ENCODE data around the gene TACC3. TPM values are rescaled to one million over a fixed set of nuclear protein-coding genes. Genes with fewer than 3 reads are reported as not detected.

Gene TACC3
- total RNA-seq, 1 experiment from 2014 or later = 156 TPM

- Histone ChIP-seq H3K79me2 (ENCODE audit: insufficient read depth, low read length) (peaks cover 2% of the 10 kb centered on the region; the same call in 1 of the 2 replicates), H2BK15ac (ENCODE audit: low read depth, low read length) (no peak overlapping the region), H3K23ac (ENCODE audit: insufficient read length, low read depth, low read length) (no peak overlapping the region), H2BK120ac (ENCODE audit: low read depth, low read length, poor library complexity, severe bottlenecking) (no peak overlapping the region), H4K5ac (ENCODE audit: insufficient read length, low read depth, low read length) (no peak overlapping the region), H3K27me3 (ENCODE audit: insufficient read depth, low read length) (no peaks in the 10 kb centered on the region), H3K4me1 (ENCODE audit: insufficient read depth, low read length) (no peaks in the 10 kb centered on the region), H3K14ac (ENCODE audit: insufficient read depth, low read length) (no peak overlapping the region), H4K20me1 (ENCODE audit: control insufficient read depth, insufficient read depth, insufficient read length) (peaks cover 5% of the 10 kb centered on the region), H2AK5ac (ENCODE audit: insufficient read length, low read length) (no peak overlapping the region), H3K9me3 (ENCODE audit: control insufficient read depth, low read depth, low read length) (no peaks in the 10 kb centered on the region), H2BK5ac (ENCODE audit: insufficient read length, low read length) (no peak overlapping the region), H3K56ac (ENCODE audit: insufficient read length, low read depth, low read length) (no peak overlapping the region), H3K27ac (ENCODE audit: insufficient read length, low read depth, low read length) (no peak overlapping the region), H3K4me2 (ENCODE audit: insufficient read depth, insufficient read length, low read length) (no peak overlapping the region), H3K4ac (ENCODE audit: low read depth, low read length) (no peak overlapping the region), H3K18ac (ENCODE audit: insufficient read length, low read depth, low read length) (no peak overlapping the region), H3K23me2 (ENCODE audit: insufficient read length, low read depth, low read length, poor library complexity, severe bottlenecking) (no peaks in the 10 kb centered on the region), H3K79me1 (ENCODE audit: insufficient read depth, low read depth, low read length, poor library complexity, severe bottlenecking) (no peaks in the 10 kb centered on the region), H2BK12ac (ENCODE audit: insufficient read length, low read depth, low read length) (no peak overlapping the region), H2AFZ (ENCODE audit: low read length) (no peak overlapping the region), H3T11ph (ENCODE audit: low read length) (no peak overlapping the region), H3K9ac (ENCODE audit: extremely low read depth, insufficient read length, low read length) (no peak overlapping the region), H4K91ac (ENCODE audit: insufficient read length, low read depth, low read length) (no peak overlapping the region), H2BK20ac (ENCODE audit: low read depth, low read length, poor library complexity, severe bottlenecking) (no peak overlapping the region), H4K8ac (replicated peaks; ENCODE audit: insufficient read length, low read depth, low read length) (no peak overlapping the region)
- H3K4me1 Mint-ChIP-seq = peaks cover 6 to 10% of the 10 kb centered on the region in 2 experiments
- WGBS (ENCODE audit: extremely low coverage, insufficient read length, low lambda C conversion rate) = no CpG with 5 or more reads among the region's 16 CpGs
- H3K4me3 Mint-ChIP-seq = no peak overlapping the region
- peaks cover 64 to 94% (median 89%) of the 10 kb centered on the region in 3 experiments for H3K36me3 Mint-ChIP-seq (ENCODE audit: insufficient read depth in 1 of 3, low read depth in 3 of 3)
- no peaks in the 10 kb centered on the region for H3K27me3 Mint-ChIP-seq (ENCODE audit: low read depth)
- H3K27ac Mint-ChIP-seq = no peak overlapping the region
- no peaks in the 10 kb centered on the region for H3K9me3 Mint-ChIP-seq
- no peak for DNase-seq
- no peak for TF ChIP-seq CTCF (conservative IDR thresholded peaks at IDR 0.05)
Measured at GRCh38 chr4:1730532-1731135, 9.3 kb downstream of the TACC3 start.
